SK-N-MC (cell line): ENCODE data around the gene ARHGAP22.

ENCODE experiments used
- EZH2 ChIP-seq: fragments of 200-600 bp; sonication (generic); IDR thresholded peaks from one replicate; pipeline ENCODE4 v1.6.1; 2017; ENCODE audit warnings: antibody characterized with exemption
- FOXP2 ChIP-seq: optimal IDR thresholded peaks from 2 replicates; pipeline ENCODE3; 2011; ENCODE audit warnings: mild to moderate bottlenecking, moderate library complexity; ENCODE audit not compliant: insufficient read depth; ENCODE audit errors: extremely low read length, control extremely low read depth
- POLR2AphosphoS5 ChIP-seq: IDR thresholded peaks from 2 replicates; pipeline ENCODE4 v1.6.1; 2012; ENCODE audit warnings: mild to moderate bottlenecking, low read depth, low read length, borderline replicate concordance

- TF ChIP-seq POLR2AphosphoS5 = no peak
- TF ChIP-seq EZH2 = no peak
- TF ChIP-seq FOXP2 = no peak
These were observed 198.7 kb downstream of the ARHGAP22 start for GRCh38 chr10:48406204-48406603.
